C4-2B (cell line): Measurements from ENCODE around the gene LAMA2.

Source experiments
- CTCF ChIP-seq: fragments of 450-650 bp; conservative IDR thresholded peaks from 2 replicates; pipeline ENCODE4 v1.5.1; 2017; ENCODE audit warnings: mild to moderate bottlenecking
- ZFX ChIP-seq: fragments of 450-650 bp; IDR thresholded peaks from 2 replicates; pipeline ENCODE4 v1.6.1; 2017

DNA sequence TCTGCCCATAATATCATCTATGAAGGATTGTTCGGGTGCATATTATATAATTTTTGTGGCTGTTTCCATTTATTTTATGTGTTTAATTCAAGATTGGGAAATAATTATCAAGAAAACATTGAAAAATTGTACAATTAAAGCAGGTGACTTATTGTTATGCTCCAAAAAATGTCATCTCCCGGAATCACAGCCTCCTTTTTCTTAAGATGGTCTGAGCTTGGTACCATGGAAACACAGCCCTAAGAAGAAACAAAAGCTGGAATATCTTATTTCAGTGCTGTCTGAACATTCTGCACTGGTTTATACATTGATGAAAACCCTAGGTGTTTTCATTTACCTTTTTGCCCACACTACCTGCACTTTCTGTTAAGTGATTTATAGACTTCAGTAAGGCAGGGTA is 459.9 kb downstream of the LAMA2 start:
- TF ChIP-seq CTCF (no peak), ZFX (no peak)
